Astrocyte of the cerebellum (primary cell): ENCODE data around the gene ALDH18A1.

Experiments
- DNase-seq: peaks from one replicate; pipeline ENCODE4 v3.0.0-alpha.2; 2011; ENCODE audit warnings: low read depth
- H3K4me3 ChIP-seq: 2 replicates; pipeline ENCODE4 v1.5.1; 2011; ENCODE audit warnings: mild to moderate bottlenecking, low read depth, low read length, moderate library complexity
- CTCF ChIP-seq: IDR thresholded peaks from 2 replicates; pipeline ENCODE4 v1.5.1; 2012; ENCODE audit warnings: low read length, low read depth, moderate library complexity, mild to moderate bottlenecking; ENCODE audit errors: missing control alignments
- in situ Hi-C: cut with HindIII; loops from 2 replicates; pipeline ENCODE4 v1.10.0; 2017; ENCODE audit warnings: low sequenced_read_pairs

ALDH18A1 gene

DNA sequence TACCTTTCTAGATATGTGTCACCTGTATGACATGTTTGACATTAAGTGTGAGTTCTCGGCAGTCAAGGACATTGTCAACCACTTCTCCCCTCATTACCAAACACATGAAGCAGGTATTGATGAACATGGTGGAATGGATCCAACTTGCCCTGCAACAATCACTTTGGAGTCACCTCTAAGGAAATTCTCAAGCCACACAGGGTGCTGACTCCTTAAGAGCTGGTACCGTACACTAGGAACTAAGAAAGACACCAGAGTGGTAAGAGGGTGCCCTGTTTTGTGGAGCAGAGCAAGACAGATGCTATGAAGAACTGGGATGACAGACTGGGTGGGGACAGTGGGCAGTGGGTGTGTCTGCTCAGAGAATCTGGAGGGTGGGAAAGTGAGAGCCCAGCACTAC, 77.9 kb downstream of the ALDH18A1 start:
- DNase-seq, result no peak
- TF ChIP-seq CTCF, result no peak
- no peak overlapping the region for H3K4me3 ChIP-seq
- in situ Hi-C loops, result loop anchor here (25.0 kb wide), 1 partner anchor 166 kb away; no protein-coding TSS in a partner anchor

DNA sequence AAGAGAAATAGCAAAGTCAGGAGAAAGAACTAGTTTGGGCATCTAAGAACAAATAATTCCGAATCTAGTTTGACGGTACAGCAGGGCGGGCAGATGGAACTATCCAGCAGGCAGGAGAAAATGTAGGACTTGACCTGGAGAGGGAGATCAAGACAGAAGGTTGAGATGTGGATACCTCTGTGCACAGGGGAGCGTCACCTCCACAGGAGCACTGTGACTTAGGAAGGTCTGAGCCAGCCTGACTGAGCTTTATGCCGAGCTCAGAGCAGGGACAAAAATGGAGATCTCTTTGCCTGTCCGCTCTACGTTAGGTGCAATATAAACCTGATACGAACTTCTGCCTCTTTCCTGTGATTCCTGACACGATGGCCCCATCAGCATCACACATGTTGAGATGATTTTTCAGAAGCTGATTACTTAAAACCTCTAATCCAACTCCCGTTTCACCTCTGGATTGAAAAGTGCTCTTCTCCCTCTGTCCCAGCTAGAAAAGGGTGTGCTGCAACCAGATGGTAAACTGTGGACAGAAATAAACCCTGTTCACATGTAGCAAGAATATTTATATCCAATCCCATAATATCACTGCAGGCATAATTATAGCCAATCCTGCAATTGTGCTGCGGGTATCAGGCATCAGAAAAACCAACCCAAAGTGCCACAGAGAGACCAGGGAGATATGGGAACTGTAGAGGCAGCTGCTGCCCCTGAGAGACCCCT, 81.7 kb downstream of the ALDH18A1 start:
- in situ Hi-C loops, result loop anchor here (25.0 kb wide), 1 partner anchor 163 kb away; no protein-coding TSS in a partner anchor
- H3K4me3 ChIP-seq, result no peak overlapping the region
- TF ChIP-seq CTCF, result no peak
- DNase-seq, result no peak

DNA sequence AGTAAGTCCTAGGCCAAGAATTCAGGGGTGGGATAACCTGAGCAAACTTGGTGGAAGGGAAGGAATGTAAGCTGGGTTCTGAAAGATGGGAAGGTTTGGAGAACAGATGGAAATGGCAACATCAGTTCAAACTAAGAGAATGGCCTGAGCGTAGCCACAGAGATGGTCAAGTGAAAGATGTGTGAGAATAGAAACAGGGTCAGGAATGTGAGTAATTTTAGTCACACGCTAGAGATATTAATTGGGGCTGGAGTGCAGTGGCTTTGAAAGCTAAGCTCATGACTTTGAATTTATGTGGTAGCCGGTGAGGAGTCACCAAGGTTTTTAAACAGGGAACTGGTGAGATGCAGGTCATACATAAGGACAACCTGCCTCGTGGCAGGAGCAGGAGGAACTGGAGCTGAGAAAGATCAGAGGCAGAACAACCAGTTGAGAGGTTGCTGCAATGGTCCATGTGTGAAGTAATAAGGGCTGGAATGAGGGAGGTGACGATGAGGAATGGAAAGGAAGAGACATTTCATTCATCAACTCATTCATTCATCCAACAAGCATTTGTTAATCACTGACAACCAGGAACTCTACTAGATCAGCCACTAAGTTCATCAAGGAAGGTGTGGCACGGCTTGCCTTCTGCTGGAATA, 82.4 kb downstream of the ALDH18A1 start:
- TF ChIP-seq CTCF, result no peak
- no peak for DNase-seq
- in situ Hi-C loops, result no loop called here
- H3K4me3 ChIP-seq, result no peak overlapping the region

DNA sequence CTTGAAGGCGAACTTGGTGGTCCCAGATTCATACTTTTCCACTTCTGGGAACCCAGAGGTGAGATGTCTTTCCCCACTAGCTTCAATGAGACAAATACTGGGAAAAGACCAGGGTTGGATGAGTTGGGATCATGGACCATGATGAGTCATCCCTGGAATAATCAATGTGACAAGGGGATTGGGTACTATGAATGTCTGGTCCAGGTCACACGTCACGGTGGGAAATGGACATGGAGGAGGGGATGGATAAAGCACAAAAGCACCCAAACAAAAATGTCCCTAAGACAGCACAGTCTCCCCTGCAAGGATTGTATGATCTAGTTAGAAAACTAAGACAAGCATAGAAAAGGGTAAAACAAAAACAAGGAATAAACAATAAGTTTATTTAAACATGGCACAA, 83.0 kb downstream of the ALDH18A1 start:
- no peak for TF ChIP-seq CTCF
- DNase-seq, result no peak
- in situ Hi-C loops, result no loop called here
- H3K4me3 ChIP-seq, result no peak overlapping the region

DNA sequence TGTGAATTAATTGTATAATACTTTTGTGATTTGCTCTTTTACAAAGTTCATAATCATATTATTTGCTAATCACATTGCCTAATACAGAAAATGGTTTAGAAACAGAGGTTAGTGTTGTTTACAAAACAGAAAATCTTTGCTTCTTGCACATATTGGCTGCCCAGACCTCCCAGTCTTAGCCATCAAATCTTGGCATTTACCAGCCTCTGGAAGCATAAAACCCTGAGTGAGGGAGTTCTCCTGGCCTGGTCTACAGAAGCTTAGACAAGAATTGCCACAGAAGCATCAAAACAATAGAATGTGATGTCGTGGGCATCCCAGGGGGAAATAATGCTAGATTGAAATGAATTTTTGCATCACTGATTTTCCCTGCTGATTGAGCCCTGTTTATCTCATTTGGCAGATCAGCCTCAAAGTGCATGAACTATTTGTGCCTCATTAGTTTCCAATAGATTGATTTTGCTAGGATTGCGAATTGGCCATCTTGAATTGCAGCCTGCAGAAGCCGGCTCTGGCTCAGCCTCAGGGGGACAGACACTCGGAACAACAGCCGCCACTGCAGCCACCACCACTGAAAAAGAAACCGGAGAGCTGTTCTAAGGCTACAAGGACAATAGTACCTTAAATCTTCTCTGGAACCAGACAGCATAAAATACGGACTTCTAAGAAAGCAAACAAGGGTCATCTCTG, 84.2 kb downstream of the ALDH18A1 start:
- in situ Hi-C loops, result no loop called here

More for the DNA sequence above, 84.2 kb downstream of the ALDH18A1 start:
- no peak for TF ChIP-seq CTCF
- no peak for DNase-seq
- no peak overlapping the region for H3K4me3 ChIP-seq
